Central memory CD8-positive, alpha-beta T cell (primary cell): ENCODE measurements around the gene KIF2A.
A peak's percentile ranks its signal among the peaks of the same experiment; 100 is the strongest.

Experiments
- ATAC-seq: fragments of 150-1000 bp; cut with Tn5 transposase; replicated peaks from 2 replicates; pipeline ENCODE4 v1.10.0; 2022; ENCODE audit warnings: mild to moderate bottlenecking, moderate FRiP score, moderate number of reproducible peaks; ENCODE audit not compliant: poor library complexity, severe bottlenecking; ENCODE audit errors: extremely low read depth
- DNase-seq, 2 donors: peaks; one replicate each; pipeline ENCODE4 v3.0.0; 2021; ENCODE audit warnings: low spot score in 2 of 2
- H3K27ac Mint-ChIP-seq: one replicate; pipeline ENCODE4 v1.8.0; 2022; ENCODE audit warnings: low read depth, mild to moderate bottlenecking, moderate library complexity, mixed read lengths
- H3K27me3 Mint-ChIP-seq: one replicate; pipeline ENCODE4 v1.8.0; 2022; ENCODE audit warnings: mixed read lengths
- H3K36me3 Mint-ChIP-seq: one replicate; pipeline ENCODE4 v1.8.0; 2022; ENCODE audit warnings: mild to moderate bottlenecking, moderate library complexity, mixed read lengths; ENCODE audit not compliant: insufficient read depth
- H3K4me1 Mint-ChIP-seq: one replicate; pipeline ENCODE4 v1.8.0; 2022; ENCODE audit warnings: mixed read lengths
- H3K4me3 Mint-ChIP-seq: one replicate; pipeline ENCODE4 v1.8.0; 2022; ENCODE audit warnings: mild to moderate bottlenecking, moderate library complexity, mixed read lengths
- H3K9me3 Mint-ChIP-seq: one replicate; pipeline ENCODE4 v1.8.0; 2022; ENCODE audit warnings: mixed read lengths

Gene KIF2A

DNA sequence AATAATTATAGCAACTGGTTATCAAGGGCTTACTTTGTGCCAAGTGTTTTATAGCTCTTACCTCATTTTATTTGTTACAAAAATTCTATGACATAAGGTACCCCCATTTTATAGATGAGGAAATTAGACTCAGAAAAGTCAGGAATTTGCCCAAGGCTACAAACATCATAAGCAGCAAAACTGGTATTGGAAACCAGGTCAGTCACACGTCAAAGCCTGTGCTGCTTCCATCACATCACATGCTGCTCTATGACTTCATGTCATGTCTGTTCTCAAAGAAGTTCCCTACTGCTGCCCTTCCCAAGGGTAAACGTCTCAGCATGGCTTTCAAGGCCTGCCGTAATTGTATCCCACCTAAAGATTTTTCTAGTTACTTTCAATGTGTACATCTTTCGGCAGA is 6.9 kb upstream of the KIF2A start:
- Mint-ChIP-seq H3K9me3 (no peaks in the 10 kb centered on the region), H3K27me3 (no peaks in the 10 kb centered on the region), H3K27ac (peak overlapping the region; percentile 87), H3K36me3 (peaks cover 3% of the 10 kb centered on the region), H3K4me3 (no peak overlapping the region), H3K4me1 (peaks cover 49% of the 10 kb centered on the region)
- DNase-seq (no peak), ATAC-seq (no peak)

GRCh38 chr5:62299600-62299999 is 6.4 kb upstream of the KIF2A start:
- Mint-ChIP-seq H3K27ac (peak overlapping the region; percentile 87), H3K27me3 (no peaks in the 10 kb centered on the region), H3K9me3 (no peaks in the 10 kb centered on the region), H3K4me3 (peak overlapping the region; percentile 26), H3K4me1 (peaks cover 44% of the 10 kb centered on the region), H3K36me3 (peaks cover 3% of the 10 kb centered on the region)
- no peak for DNase-seq
- peak; percentile 77 for ATAC-seq

DNA sequence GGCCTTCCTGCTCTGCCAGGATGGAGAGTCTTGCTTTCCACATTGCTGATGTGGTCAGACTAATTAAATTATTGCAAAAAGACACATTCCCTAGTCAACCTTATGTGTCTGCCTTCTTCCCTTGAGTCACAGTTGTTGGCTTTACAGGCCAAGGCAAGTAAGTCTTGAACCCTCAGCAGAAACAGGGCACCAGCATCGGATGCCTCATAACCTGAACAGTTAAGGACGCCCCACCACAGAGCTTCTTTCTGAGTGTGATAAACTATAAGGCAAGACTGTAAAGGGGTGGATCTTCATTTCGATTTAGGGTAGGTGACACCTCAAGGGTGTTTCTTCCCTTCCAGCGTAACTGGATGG is 670 bp upstream of the KIF2A start:
- peak overlapping the region; percentile 93 for H3K27ac Mint-ChIP-seq
- ATAC-seq (peak; percentile 38), DNase-seq (no peak)
- peaks cover 42% of the 10 kb centered on the region for H3K4me1 Mint-ChIP-seq
- peak overlapping the region; percentile 94 for H3K4me3 Mint-ChIP-seq
- no peaks in the 10 kb centered on the region for H3K9me3 Mint-ChIP-seq
- no peaks in the 10 kb centered on the region for H3K27me3 Mint-ChIP-seq
- H3K36me3 Mint-ChIP-seq = peaks cover 26% of the 10 kb centered on the region

GRCh38 chr5:62306323-62306895 is 403 bp downstream of the KIF2A start:
- Mint-ChIP-seq H3K27ac (peak overlapping the region; percentile 93), H3K36me3 (peaks cover 33% of the 10 kb centered on the region), H3K27me3 (no peaks in the 10 kb centered on the region), H3K9me3 (no peaks in the 10 kb centered on the region), H3K4me3 (peak overlapping the region; percentile 94), H3K4me1 (peaks cover 53% of the 10 kb centered on the region)
- ATAC-seq (peak; percentile 7), DNase-seq (no peak)

DNA sequence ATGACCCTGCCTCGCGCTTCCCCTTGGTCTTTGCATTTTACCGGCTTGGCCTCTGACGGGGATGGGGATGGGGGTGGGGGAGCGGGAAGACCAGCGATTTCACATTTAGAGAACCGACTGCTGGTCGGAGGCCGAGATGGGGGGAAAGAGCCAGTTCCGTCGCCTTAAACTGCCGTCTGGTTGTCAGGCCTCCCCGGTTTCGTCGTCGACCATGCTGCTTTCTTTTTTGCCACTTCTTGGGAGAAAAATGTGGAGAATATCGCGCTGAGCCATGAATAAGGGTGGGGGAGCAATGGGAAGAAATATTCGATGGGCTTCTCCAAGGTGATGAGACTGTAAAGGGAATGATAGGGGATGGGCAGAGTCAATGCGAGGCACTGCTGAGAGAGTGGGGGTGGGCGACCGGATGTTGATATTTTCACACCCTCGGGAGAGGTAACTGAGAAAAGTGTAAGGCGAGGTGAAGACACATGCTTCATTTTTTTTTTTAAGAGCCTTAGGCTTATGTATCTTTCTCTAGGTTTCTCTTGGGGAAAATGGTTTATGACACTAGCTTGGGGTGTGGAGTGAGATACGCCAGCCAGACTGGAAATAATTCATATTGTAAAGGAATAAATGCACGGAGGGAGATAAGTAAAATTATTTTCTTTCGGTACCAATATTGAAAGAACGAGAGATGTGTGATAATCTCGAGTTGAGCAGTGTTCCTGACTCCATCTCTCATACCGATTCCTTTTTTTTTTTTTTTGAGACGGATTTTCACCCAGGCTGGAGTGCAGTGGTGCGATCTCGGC is 1.1 kb downstream of the KIF2A start:
- no peaks in the 10 kb centered on the region for H3K27me3 Mint-ChIP-seq
- peak overlapping the region; percentile 94 for H3K4me3 Mint-ChIP-seq
- peaks cover 35% of the 10 kb centered on the region for H3K36me3 Mint-ChIP-seq
- DNase-seq = peak; percentile 31 to 47
- H3K27ac Mint-ChIP-seq = peak overlapping the region; percentile 93
- no peaks in the 10 kb centered on the region for H3K9me3 Mint-ChIP-seq
- ATAC-seq = peak; percentile 25
- H3K4me1 Mint-ChIP-seq = peaks cover 60% of the 10 kb centered on the region

DNA sequence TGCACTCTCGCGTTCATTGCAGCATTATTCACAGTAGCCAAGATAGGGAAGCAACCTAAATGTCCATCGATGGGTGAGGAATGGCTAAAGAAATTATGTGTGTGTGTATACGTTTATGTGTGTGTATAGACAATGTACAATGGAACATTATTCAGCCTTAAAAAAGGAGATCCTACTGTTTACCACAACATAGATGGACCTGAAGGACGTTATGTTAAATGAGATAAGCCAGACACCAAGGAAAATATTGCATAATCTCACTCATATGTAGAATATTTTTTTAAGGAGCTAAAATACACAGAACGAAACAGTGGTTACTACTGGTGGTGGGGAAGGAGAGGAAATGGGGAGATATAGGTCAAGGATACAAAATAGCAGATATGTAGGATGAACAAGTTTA is 2.4 kb downstream of the KIF2A start:
- H3K9me3 Mint-ChIP-seq = no peaks in the 10 kb centered on the region
- H3K36me3 Mint-ChIP-seq = peaks cover 35% of the 10 kb centered on the region
- H3K4me3 Mint-ChIP-seq = peak overlapping the region; percentile 94
- DNase-seq (no peak), ATAC-seq (no peak)
- H3K27ac Mint-ChIP-seq = peak overlapping the region; percentile 93
- H3K27me3 Mint-ChIP-seq = no peaks in the 10 kb centered on the region
- H3K4me1 Mint-ChIP-seq = peaks cover 72% of the 10 kb centered on the region

DNA sequence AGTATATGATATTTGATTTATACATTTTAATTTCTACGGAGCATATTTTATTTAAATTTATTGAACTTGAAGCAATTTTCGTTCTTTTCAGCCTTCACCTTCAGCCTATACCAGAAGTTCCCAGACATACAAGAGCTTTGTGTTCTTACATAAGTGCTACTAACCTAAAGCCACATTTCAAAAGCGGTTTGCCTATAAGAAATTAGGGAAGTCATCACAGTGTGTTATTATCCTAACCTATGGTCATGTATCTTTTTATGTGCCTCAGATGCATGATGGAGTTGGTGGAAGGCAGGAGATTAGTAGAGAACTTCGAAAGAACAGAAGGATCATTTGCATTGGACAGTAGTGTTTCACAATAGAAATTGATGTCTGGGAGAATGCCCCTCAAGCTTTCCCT is 3.1 kb downstream of the KIF2A start:
- DNase-seq (no peak), ATAC-seq (no peak)
- Mint-ChIP-seq H3K9me3 (no peaks in the 10 kb centered on the region), H3K36me3 (peaks cover 36% of the 10 kb centered on the region), H3K4me1 (peaks cover 75% of the 10 kb centered on the region), H3K27ac (no peak overlapping the region), H3K27me3 (no peaks in the 10 kb centered on the region), H3K4me3 (peak overlapping the region; percentile 63)

DNA sequence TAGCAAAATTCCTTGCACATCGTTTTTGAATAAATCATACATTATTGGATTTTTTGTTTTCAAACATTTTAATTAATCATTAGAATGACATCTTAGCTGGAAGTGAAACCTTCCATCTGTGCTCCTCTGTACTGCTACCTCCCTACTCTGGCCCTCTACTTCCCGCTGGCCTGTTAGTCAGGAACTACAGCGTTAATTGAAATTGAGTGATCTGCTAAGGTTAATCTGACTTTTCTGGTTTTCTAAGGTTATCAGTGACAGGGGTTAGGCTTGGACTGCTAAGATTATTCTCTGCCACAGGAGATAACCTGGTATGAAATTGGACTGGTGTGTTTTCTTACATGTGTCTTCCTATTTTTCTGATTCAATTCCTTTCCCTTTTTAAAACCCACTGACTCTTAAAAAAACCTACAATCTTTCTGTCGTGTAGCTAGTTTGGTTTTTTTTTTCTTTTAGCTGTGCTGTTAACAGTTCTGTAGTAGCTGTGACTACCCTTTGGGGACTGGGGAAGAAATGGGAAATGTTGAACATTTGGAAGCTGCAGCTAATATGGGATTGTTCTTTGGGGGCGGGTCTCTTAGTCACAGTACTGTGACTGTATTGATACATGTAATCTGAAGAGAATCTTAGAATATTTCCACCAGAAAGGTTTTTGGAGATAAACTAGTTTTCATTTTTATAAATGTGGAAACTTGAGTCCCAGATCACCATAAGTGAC is 4.6 kb downstream of the KIF2A start:
- Mint-ChIP-seq H3K27me3 (no peaks in the 10 kb centered on the region), H3K36me3 (peaks cover 34% of the 10 kb centered on the region), H3K27ac (peak overlapping the region; percentile 82), H3K9me3 (no peaks in the 10 kb centered on the region), H3K4me1 (peaks cover 78% of the 10 kb centered on the region), H3K4me3 (peak overlapping the region; percentile 63)
- ATAC-seq (no peak), DNase-seq (no peak)

- Mint-ChIP-seq H3K36me3 (peaks cover 30% of the 10 kb centered on the region), H3K27ac (peak overlapping the region; percentile 82), H3K9me3 (no peaks in the 10 kb centered on the region), H3K27me3 (no peaks in the 10 kb centered on the region), H3K4me3 (peak overlapping the region; percentile 63), H3K4me1 (peaks cover 84% of the 10 kb centered on the region)
- DNase-seq (no peak), ATAC-seq (no peak)
Observed at GRCh38 chr5:62312036-62312435, 6.0 kb downstream of the KIF2A start.

GRCh38 chr5:62312674-62313073 is 6.7 kb downstream of the KIF2A start:
- no peaks in the 10 kb centered on the region for H3K27me3 Mint-ChIP-seq
- ATAC-seq (no peak), DNase-seq (no peak)
- peaks cover 23% of the 10 kb centered on the region for H3K36me3 Mint-ChIP-seq
- peak overlapping the region; percentile 33 for H3K4me3 Mint-ChIP-seq
- H3K9me3 Mint-ChIP-seq = no peaks in the 10 kb centered on the region
- H3K27ac Mint-ChIP-seq = no peak overlapping the region
- H3K4me1 Mint-ChIP-seq = peaks cover 82% of the 10 kb centered on the region

DNA sequence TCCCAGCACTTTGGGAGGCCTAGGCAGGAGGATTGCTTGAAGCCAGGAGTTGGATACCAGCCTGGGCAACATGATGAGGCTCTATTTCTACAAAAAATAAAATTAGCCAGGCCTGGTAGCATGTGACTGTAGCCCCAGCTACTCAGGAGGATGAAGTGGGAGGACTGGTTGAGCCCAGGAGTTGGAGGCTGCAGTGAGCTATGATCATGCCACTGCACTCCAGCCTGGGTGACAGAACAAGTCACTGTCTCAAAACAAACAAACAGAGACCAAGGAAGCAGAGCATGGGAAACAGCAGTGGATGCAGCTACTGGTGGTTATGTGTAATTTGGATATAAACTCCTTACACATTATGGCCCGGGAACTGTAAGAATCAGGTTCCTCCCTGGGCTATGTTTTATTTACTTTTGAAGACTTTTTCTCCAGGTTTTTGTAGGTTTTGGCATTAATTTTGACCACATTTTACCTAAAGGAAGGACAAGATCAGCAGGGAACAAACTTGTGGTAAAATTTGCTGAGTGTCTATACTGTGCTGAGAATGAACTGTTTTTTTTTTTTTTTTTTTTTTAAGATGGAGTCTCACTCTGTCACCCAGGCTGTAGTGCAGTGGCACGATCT is 8.3 kb downstream of the KIF2A start:
- Mint-ChIP-seq H3K36me3 (peaks cover 24% of the 10 kb centered on the region), H3K27me3 (no peaks in the 10 kb centered on the region), H3K27ac (peak overlapping the region; percentile 65), H3K4me3 (peak overlapping the region; percentile 6), H3K4me1 (peaks cover 83% of the 10 kb centered on the region), H3K9me3 (no peaks in the 10 kb centered on the region)
- ATAC-seq = no peak
- no peak for DNase-seq

DNA sequence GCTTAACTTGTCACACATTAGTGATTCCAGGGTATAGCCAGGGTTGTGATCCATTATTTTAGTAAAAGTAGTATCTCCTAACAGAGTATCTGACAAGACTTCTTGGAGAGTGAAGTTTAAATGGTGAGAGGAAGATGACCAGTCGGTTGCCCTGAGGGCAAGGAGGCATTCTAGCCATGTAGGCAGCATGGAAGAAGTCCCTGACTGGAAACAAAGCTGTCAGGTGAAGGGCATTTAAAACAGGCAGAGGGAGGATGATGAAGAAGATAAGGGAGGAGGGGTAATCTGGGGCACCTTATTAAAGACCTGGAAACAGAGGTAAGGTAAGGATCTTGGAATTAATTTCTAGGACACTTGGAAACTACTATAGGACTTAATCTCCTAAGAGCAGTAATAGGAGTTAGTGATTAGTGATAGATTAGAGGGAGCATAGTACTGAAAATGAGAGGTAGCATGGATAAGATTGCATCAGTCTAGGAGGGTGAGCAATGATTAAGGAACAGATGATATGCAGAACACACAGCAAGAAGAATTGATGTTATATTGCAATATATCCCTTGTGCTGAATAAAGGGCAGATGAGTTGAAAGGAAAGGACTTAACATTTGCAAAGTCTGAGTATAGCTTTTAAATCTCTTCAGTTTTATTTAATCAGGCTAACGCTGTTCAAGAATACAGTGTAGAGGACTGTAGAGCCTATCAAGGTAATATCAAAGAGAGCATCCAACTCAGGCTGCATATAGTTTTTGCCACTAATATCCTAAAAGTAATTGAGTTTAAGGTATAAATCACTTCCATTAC is 9.6 kb downstream of the KIF2A start:
- ATAC-seq = no peak
- no peak for DNase-seq
- no peaks in the 10 kb centered on the region for H3K27me3 Mint-ChIP-seq
- H3K4me1 Mint-ChIP-seq = peaks cover 83% of the 10 kb centered on the region
- peak overlapping the region; percentile 6 for H3K4me3 Mint-ChIP-seq
- no peaks in the 10 kb centered on the region for H3K9me3 Mint-ChIP-seq
- peak overlapping the region; percentile 47 for H3K27ac Mint-ChIP-seq
- peaks cover 17% of the 10 kb centered on the region for H3K36me3 Mint-ChIP-seq
